ENCODE data around the gene SLC25A44.

The SLC25A44 gene

DNA sequence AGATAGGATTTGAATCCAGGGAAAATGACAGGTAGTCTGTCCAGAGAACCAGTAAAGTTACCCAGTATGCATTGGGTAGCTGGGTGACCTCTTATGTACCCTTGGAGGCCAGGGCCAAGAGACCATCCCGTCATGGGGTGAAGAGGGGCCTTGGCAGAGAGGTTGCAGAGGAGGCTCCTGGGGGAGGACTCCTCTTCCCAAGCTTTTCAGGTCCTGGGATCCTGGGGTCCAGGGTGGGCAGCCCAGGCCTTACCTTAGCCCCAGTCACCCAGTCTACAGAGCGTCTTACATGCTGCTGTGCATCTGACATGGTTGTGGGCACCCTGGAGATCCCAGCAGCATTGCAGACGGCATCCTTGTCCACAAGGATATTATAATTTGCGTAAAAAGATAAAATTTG is 32.9 kb downstream of the SLC25A44 start:
- Histone ChIP-seq H3K9ac (peak overlapping the region; percentile 0; the same call in 1 of the 2 replicates), H4K20me1 (ENCODE audit: insufficient read depth) (no peaks in the 10 kb centered on the region), H3K4me2 (peak overlapping the region; percentile 50), H3K4me3 (IDR thresholded peaks at IDR 0.05; ENCODE audit: insufficient read depth, low read depth, low read length) (peak overlapping the region; percentile 71), H2AFZ (ENCODE audit: low read depth) (no peak overlapping the region), H3K79me2 (ENCODE audit: insufficient read depth, low read depth) (no peaks in the 10 kb centered on the region), H3K36me3 (ENCODE audit: insufficient read depth) (no peaks in the 10 kb centered on the region), H3K4me1 (ENCODE audit: low read depth, poor library complexity, severe bottlenecking) (peaks cover 95% of the 10 kb centered on the region), H3K27me3 (ENCODE audit: insufficient read depth, low read depth) (no peaks in the 10 kb centered on the region), H3K27ac (peak overlapping the region; percentile 49)
- TF ChIP-seq, protein P1, sequence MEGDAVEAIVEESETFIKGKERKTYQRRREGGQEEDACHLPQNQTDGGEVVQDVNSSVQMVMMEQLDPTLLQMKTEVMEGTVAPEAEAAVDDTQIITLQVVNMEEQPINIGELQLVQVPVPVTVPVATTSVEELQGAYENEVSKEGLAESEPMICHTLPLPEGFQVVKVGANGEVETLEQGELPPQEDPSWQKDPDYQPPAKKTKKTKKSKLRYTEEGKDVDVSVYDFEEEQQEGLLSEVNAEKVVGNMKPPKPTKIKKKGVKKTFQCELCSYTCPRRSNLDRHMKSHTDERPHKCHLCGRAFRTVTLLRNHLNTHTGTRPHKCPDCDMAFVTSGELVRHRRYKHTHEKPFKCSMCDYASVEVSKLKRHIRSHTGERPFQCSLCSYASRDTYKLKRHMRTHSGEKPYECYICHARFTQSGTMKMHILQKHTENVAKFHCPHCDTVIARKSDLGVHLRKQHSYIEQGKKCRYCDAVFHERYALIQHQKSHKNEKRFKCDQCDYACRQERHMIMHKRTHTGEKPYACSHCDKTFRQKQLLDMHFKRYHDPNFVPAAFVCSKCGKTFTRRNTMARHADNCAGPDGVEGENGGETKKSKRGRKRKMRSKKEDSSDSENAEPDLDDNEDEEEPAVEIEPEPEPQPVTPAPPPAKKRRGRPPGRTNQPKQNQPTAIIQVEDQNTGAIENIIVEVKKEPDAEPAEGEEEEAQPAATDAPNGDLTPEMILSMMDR (conservative IDR thresholded peaks at IDR 0.05; ENCODE audit: low read depth, low read length): no peak

DNA sequence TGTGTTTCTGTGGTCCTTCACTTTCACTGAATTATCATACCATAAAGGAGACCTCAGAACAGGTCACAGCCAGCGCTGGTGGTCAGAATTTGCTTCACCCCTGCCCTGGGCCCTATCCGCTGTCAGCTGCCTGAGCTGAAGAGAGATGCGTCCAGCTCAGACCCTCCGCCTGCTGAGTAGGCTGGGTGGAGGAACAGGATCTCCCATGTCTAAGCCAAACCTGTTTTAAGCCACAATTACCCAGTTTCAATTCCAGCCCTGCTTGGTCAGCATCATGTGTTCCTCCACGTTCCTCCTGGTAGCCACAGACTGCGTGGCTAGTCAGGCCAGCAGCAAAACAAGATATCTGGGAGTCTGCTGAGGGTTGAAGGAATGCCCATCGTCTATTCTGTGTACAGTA is 34.6 kb downstream of the SLC25A44 start:
- no peak overlapping the region for H2AFZ ChIP-seq (ENCODE audit: low read depth)
- no peaks in the 10 kb centered on the region for H4K20me1 ChIP-seq (ENCODE audit: insufficient read depth)
- peaks cover 93% of the 10 kb centered on the region for H3K4me1 ChIP-seq (ENCODE audit: low read depth, poor library complexity, severe bottlenecking)
- 0 out of 2 replicates have a peak overlapping the region, but pooled peaks have one; percentile 0 for H3K9ac ChIP-seq
- no peaks in the 10 kb centered on the region for H3K36me3 ChIP-seq (ENCODE audit: insufficient read depth)
- H3K4me3 ChIP-seq (IDR thresholded peaks at IDR 0.05; ENCODE audit: insufficient read depth, low read depth, low read length): no peak overlapping the region
- peak overlapping the region; percentile 37 for H3K4me2 ChIP-seq
- no peaks in the 10 kb centered on the region for H3K27me3 ChIP-seq (ENCODE audit: insufficient read depth, low read depth)
- no peaks in the 10 kb centered on the region for H3K79me2 ChIP-seq (ENCODE audit: insufficient read depth, low read depth)
- H3K27ac ChIP-seq: peak overlapping the region; percentile 58
- TF ChIP-seq, protein P1 (conservative IDR thresholded peaks at IDR 0.05; ENCODE audit: low read depth, low read length): no peak

DNA sequence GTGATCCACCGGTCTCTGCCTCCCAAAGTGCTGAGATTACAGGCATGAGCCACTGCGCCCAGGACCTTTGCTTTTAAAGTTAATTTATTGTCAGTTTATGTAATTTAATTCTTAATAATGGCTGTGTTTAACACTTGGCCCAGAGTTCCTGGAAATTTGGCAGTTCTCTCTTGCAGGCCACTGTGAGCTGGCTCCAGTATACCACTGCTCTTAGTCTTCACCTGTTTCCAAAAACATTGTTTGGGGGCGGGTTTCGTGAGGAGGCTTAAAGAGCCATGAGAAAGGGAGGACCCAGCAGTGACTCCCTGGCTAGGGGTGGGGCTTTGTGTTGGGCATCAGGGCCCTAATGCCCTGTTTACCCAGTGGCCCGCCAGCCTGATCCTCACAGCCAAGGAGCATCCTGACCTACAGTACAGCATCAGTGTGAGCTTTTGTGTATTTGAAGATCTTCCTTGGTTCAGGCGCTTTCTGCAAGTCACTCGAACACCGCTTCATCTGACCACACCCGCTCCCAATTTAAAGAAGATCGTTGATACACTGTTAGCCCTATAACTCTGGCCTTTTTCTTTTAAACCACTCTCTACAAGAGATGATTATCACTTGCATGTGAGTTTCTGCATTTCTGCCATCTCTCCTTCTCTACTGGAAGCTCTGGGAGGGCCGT is 36.0 kb downstream of the SLC25A44 start:
- H2AFZ ChIP-seq (ENCODE audit: low read depth): no peak overlapping the region
- no peak overlapping the region; the same call in 1 of the 2 replicates for H3K27ac ChIP-seq
- H3K4me2 ChIP-seq: no peak overlapping the region
- H3K27me3 ChIP-seq (ENCODE audit: insufficient read depth, low read depth): no peaks in the 10 kb centered on the region
- H3K36me3 ChIP-seq (ENCODE audit: insufficient read depth): no peaks in the 10 kb centered on the region
- H3K79me2 ChIP-seq (ENCODE audit: insufficient read depth, low read depth): no peaks in the 10 kb centered on the region
- TF ChIP-seq, protein P1 (conservative IDR thresholded peaks at IDR 0.05; ENCODE audit: low read depth, low read length): no peak
- peaks cover 84% of the 10 kb centered on the region for H3K4me1 ChIP-seq (ENCODE audit: low read depth, poor library complexity, severe bottlenecking)
- H3K4me3 ChIP-seq (IDR thresholded peaks at IDR 0.05; ENCODE audit: insufficient read depth, low read depth, low read length): no peak overlapping the region
- H3K9ac ChIP-seq: no peak overlapping the region
- H4K20me1 ChIP-seq (ENCODE audit: insufficient read depth): no peaks in the 10 kb centered on the region

GRCh38 chr1:156230473-156230837 is 36.6 kb downstream of the SLC25A44 start:
- peaks cover 78% of the 10 kb centered on the region for H3K4me1 ChIP-seq (ENCODE audit: low read depth, poor library complexity, severe bottlenecking)
- H3K27me3 ChIP-seq (ENCODE audit: insufficient read depth, low read depth): no peaks in the 10 kb centered on the region
- H3K9ac ChIP-seq: no peak overlapping the region
- H3K36me3 ChIP-seq (ENCODE audit: insufficient read depth): no peaks in the 10 kb centered on the region
- TF ChIP-seq, protein P1 (conservative IDR thresholded peaks at IDR 0.05; ENCODE audit: low read depth, low read length): no peak
- no peak overlapping the region for H3K4me3 ChIP-seq (IDR thresholded peaks at IDR 0.05; ENCODE audit: insufficient read depth, low read depth, low read length)
- no peaks in the 10 kb centered on the region for H3K79me2 ChIP-seq (ENCODE audit: insufficient read depth, low read depth)
- H3K27ac ChIP-seq: no peak overlapping the region
- no peak overlapping the region for H3K4me2 ChIP-seq
- H4K20me1 ChIP-seq (ENCODE audit: insufficient read depth): no peaks in the 10 kb centered on the region
- no peak overlapping the region for H2AFZ ChIP-seq (ENCODE audit: low read depth)

All from KMS-11 (cell line).